Activated B cell treated with CpG ODN at 0.5 μM for 24 hours (primary cell): ENCODE data around the gene PTPRT. TPM values are rescaled to one million over a fixed set of nuclear protein-coding genes. Genes with fewer than 3 reads are reported as not detected.

Experiments used
- ATAC-seq: fragments of 200-7000 bp; cut with Tn5 transposase; one replicate; pipeline ENCODE4 v1.10.0; 2021; ENCODE audit warnings: low read depth, mild to moderate bottlenecking, moderate library complexity
- CTCF ChIA-PET: fragments of 350-600 bp; sonication (Branson Sonifier 250); formaldehyde crosslinking; loops from one replicate; lab custom pipeline; 2021; ENCODE audit warnings: antibody characterized with exemption; lab: Charles Lee
- POLR2A ChIA-PET: fragments of 350-600 bp; sonication (Branson Sonifier 250); formaldehyde crosslinking; loops from one replicate; lab custom pipeline; 2021; ENCODE audit warnings: antibody characterized with exemption; lab: Charles Lee
- DNase-seq: peaks from one replicate; pipeline ENCODE4 v3.0.0; 2022
- H3K27ac Mint-ChIP-seq: one replicate; pipeline ENCODE4 v1.8.0; 2020; ENCODE audit warnings: mixed read lengths
- H3K27me3 Mint-ChIP-seq: one replicate; pipeline ENCODE4 v1.8.0; 2021; ENCODE audit warnings: mixed read lengths
- H3K36me3 Mint-ChIP-seq: one replicate; pipeline ENCODE4 v1.8.0; 2021; ENCODE audit warnings: low read depth, mixed read lengths
- H3K4me1 Mint-ChIP-seq: one replicate; pipeline ENCODE4 v1.8.0; 2021; ENCODE audit warnings: mixed read lengths
- H3K4me3 Mint-ChIP-seq: one replicate; pipeline ENCODE4 v1.8.0; 2020; ENCODE audit warnings: mild to moderate bottlenecking, mixed read lengths
- H3K9me3 Mint-ChIP-seq: one replicate; pipeline ENCODE4 v1.8.0; 2020; ENCODE audit warnings: mixed read lengths
- CTCF ChIP-seq: fragments of 200-600 bp; IDR thresholded peaks from one replicate; pipeline ENCODE4 v1.8.0; 2022; ENCODE audit warnings: antibody characterized with exemption, mild to moderate bottlenecking
- intact Hi-C: fragments of 100-400 bp; cut with micrococcal nuclease; formaldehyde crosslinking; loops from one replicate; pipeline ENCODE4 v1.15.1; 2024
- total RNA-seq: library from RNA; stranded (reverse); gene quantifications from 2 replicates; pipeline ENCODE4 v1.2.3, GENCODE V29; 2022

Gene PTPRT
- total RNA-seq, 1 donor from 2014 or later, result not detected

- Mint-ChIP-seq H3K9me3 (peaks cover 20% of the 10 kb centered on the region), H3K4me1 (no peaks in the 10 kb centered on the region), H3K36me3 (no peaks in the 10 kb centered on the region), H3K27me3 (no peaks in the 10 kb centered on the region), H3K27ac (no peak overlapping the region), H3K4me3 (no peak overlapping the region)
- intact Hi-C loops, result no loop called here
- CTCF ChIA-PET, result no interaction called here
- POLR2A ChIA-PET, result no interaction called here
- DNase-seq (no peak), ATAC-seq (no peak)
- TF ChIP-seq CTCF, result no peak
Observed at GRCh38 chr20:42706759-42707158, 482.9 kb downstream of the PTPRT start.

- Mint-ChIP-seq H3K27me3 (no peaks in the 10 kb centered on the region), H3K9me3 (peaks cover 14% of the 10 kb centered on the region), H3K36me3 (no peaks in the 10 kb centered on the region), H3K4me3 (no peak overlapping the region), H3K27ac (no peak overlapping the region), H3K4me1 (no peaks in the 10 kb centered on the region)
- ChIA-PET CTCF (no interaction called here), POLR2A (no interaction called here)
- intact Hi-C loops, result no loop called here
- ATAC-seq (no peak), DNase-seq (no peak)
- TF ChIP-seq CTCF, result no peak
Observed at GRCh38 chr20:42705550-42705949, 484.2 kb downstream of the PTPRT start.

GRCh38 chr20:42703744-42704143, 486.0 kb downstream of the PTPRT start:
- CTCF ChIA-PET, result no interaction called here
- POLR2A ChIA-PET, result no interaction called here
- H3K27me3 Mint-ChIP-seq, result no peaks in the 10 kb centered on the region
- TF ChIP-seq CTCF, result no peak
- H3K4me3 Mint-ChIP-seq, result no peak overlapping the region
- H3K27ac Mint-ChIP-seq, result no peak overlapping the region
- intact Hi-C loops, result no loop called here
- H3K4me1 Mint-ChIP-seq, result no peaks in the 10 kb centered on the region
- DNase-seq, result no peak
- no peak for ATAC-seq
- H3K36me3 Mint-ChIP-seq, result no peaks in the 10 kb centered on the region
- peaks cover 3% of the 10 kb centered on the region for H3K9me3 Mint-ChIP-seq

- ChIA-PET CTCF (no interaction called here), POLR2A (no interaction called here)
- no peak overlapping the region for H3K4me3 Mint-ChIP-seq
- intact Hi-C loops, result no loop called here
- no peaks in the 10 kb centered on the region for H3K9me3 Mint-ChIP-seq
- no peaks in the 10 kb centered on the region for H3K27me3 Mint-ChIP-seq
- ATAC-seq, result no peak
- H3K4me1 Mint-ChIP-seq, result no peaks in the 10 kb centered on the region
- no peak for DNase-seq
- no peak overlapping the region for H3K27ac Mint-ChIP-seq
- TF ChIP-seq CTCF, result no peak
- no peaks in the 10 kb centered on the region for H3K36me3 Mint-ChIP-seq
Observed at GRCh38 chr20:42701948-42702347, 487.8 kb downstream of the PTPRT start.

- H3K36me3 Mint-ChIP-seq, result no peaks in the 10 kb centered on the region
Observed at GRCh38 chr20:42700372-42700771, 489.3 kb downstream of the PTPRT start.

More at GRCh38 chr20:42700372-42700771, 489.3 kb downstream of the PTPRT start:
- ATAC-seq (no peak), DNase-seq (no peak)
- no peaks in the 10 kb centered on the region for H3K4me1 Mint-ChIP-seq
- CTCF ChIA-PET, result no interaction called here
- no peak overlapping the region for H3K27ac Mint-ChIP-seq
- no peak for TF ChIP-seq CTCF
- no peaks in the 10 kb centered on the region for H3K27me3 Mint-ChIP-seq
- POLR2A ChIA-PET, result no interaction called here
- H3K4me3 Mint-ChIP-seq, result no peak overlapping the region
- intact Hi-C loops, result no loop called here
- H3K9me3 Mint-ChIP-seq, result no peaks in the 10 kb centered on the region
